K562 (cell line): ENCODE results near the gene ATP6V0A4. TPM values are rescaled to one million over a fixed set of nuclear protein-coding genes. Genes with fewer than 3 reads are reported as not detected.

Experiments
- ATAC-seq: fragments of 200-7000 bp; cut with Tn5 transposase; 3 replicates; pipeline ENCODE4 v1.9.1; 2020; ENCODE audit warnings: moderate library complexity
- BruUV-seq: library from RNA; stranded (reverse); fragments of 400-500 nt; replicated peaks from 2 replicates; lab custom pipeline; 2021; lab: Mats Ljungman, UMichigan
- CTCF ChIA-PET: fragments of 300-600 bp; formaldehyde crosslinking; extraction: SDS; loops from one replicate; lab custom pipeline; 2021; ENCODE audit warnings: low intra/inter-chr PET ratio; lab: Yijun Ruan, JAX
- POLR2A ChIA-PET: fragments of 300-600, 350-650 bp; sonication (Branson Sonifier 250); formaldehyde crosslinking; extraction: SDS; loops from one replicate; lab custom pipeline; 2021; ENCODE audit warnings: antibody characterized with exemption, inconsistent platforms; lab: Yijun Ruan, JAX
- DNase-seq, 4 experiments: peaks; one replicate each; pipeline versions ENCODE4 v3.0.0 to v3.0.0-alpha.2; 2011 to 2018; ENCODE audit warnings: low spot score in 3 of 4, mixed read lengths in 3 of 4; ENCODE audit errors: extremely low read depth in 1 of 4
- FAIRE-seq: peaks from 2 replicates; lab custom pipeline; 2011; peaks lifted over from hg19 to GRCh38; lab: Jason Lieb, UNC
- H2AFZ ChIP-seq: 2 replicates; pipeline ENCODE4 v1.6.0; 2011; ENCODE audit warnings: low read depth, low read length, control low read depth, inconsistent platforms
- H3K27ac ChIP-seq: fragments of 200-600 bp; 3 replicates; pipeline ENCODE4 v1.8.0; 2011; ENCODE audit warnings: low read depth, mild to moderate bottlenecking, control low read depth, inconsistent platforms, low read length, moderate library complexity, mixed read lengths; ENCODE audit errors: extremely low read depth
- H3K27me3 ChIP-seq, 2 experiments: fragments of 300-600 bp in 1 of 2; 2 replicates in 1 of 2; 3 replicates in 1 of 2; pipeline versions ENCODE4 v1.6.0 to v1.8.0; 2011; ENCODE audit warnings: inconsistent platforms in 2 of 2, low read length in 2 of 2, mild to moderate bottlenecking in 1 of 2, mixed read lengths in 1 of 2, moderate library complexity in 1 of 2; ENCODE audit not compliant: control insufficient read depth in 2 of 2, insufficient read depth in 2 of 2
- H3K36me3 ChIP-seq: fragments of 300-600 bp; 3 replicates; pipeline ENCODE4 v1.8.0; 2011; ENCODE audit warnings: mild to moderate bottlenecking, low read length, inconsistent platforms; ENCODE audit not compliant: control insufficient read depth, insufficient read depth
- H3K4me1 ChIP-seq, 2 experiments: fragments of 200-600 bp in 1 of 2; replicated peaks in 1 of 2; 2 replicates in 1 of 2; 3 replicates in 1 of 2; pipeline versions ENCODE4 v1.5.1 to v1.8.0; 2011; ENCODE audit warnings: inconsistent platforms in 2 of 2, low read length in 2 of 2, mild to moderate bottlenecking in 1 of 2, mixed read lengths in 1 of 2, moderate library complexity in 1 of 2; ENCODE audit not compliant: control insufficient read depth in 2 of 2, insufficient read depth in 2 of 2
- H3K4me2 ChIP-seq: 2 replicates; pipeline ENCODE4 v1.6.1; 2011; ENCODE audit warnings: low read length, control low read depth, inconsistent platforms, mixed read lengths; ENCODE audit not compliant: insufficient read depth
- H3K4me3 ChIP-seq: fragments of 200-600 bp; sonication (generic), shearing (Covaris generic); 2 replicates; pipeline ENCODE4 v1.5.1; 2016; ENCODE audit warnings: control low read depth, inconsistent platforms
- H3K79me2 ChIP-seq: fragments of 200-600 bp; 3 replicates; pipeline ENCODE4 v1.8.0; 2011; ENCODE audit warnings: low read length, inconsistent platforms; ENCODE audit not compliant: control insufficient read depth, insufficient read depth
- H3K9ac ChIP-seq, 2 experiments: 2 replicates each; pipeline versions ENCODE4 v1.6.0 to v1.6.1; 2011; ENCODE audit warnings: low read depth in 2 of 2, low read length in 2 of 2, control low read depth in 1 of 2, inconsistent platforms in 1 of 2, mild to moderate bottlenecking in 1 of 2, mixed read lengths in 1 of 2; ENCODE audit not compliant: insufficient read depth in 1 of 2
- H3K9me1 ChIP-seq: one replicate; pipeline ENCODE4 v1.6.0; 2011; ENCODE audit warnings: inconsistent platforms, mild to moderate bottlenecking, low read length, moderate library complexity; ENCODE audit not compliant: control insufficient read depth, insufficient read depth
- H3K9me3 ChIP-seq: replicated peaks from 2 replicates; pipeline ENCODE4 v1.5.1; 2011; ENCODE audit warnings: low read depth, low read length, inconsistent platforms; ENCODE audit not compliant: control insufficient read depth, insufficient read depth
- H4K20me1 ChIP-seq: replicated peaks from 2 replicates; pipeline ENCODE4 v1.6.1; 2011; ENCODE audit warnings: low read length, inconsistent platforms, mixed read lengths; ENCODE audit not compliant: control insufficient read depth, insufficient read depth
- BDP1 ChIP-seq: IDR thresholded peaks from 3 replicates; pipeline ENCODE4 v1.6.1; 2011; ENCODE audit not compliant: insufficient read length, insufficient read depth
- BRD9 ChIP-seq: fragments of 450-650 bp; IDR thresholded peaks from 2 replicates; pipeline ENCODE4 v1.6.1; 2018; ENCODE audit warnings: low read depth; ENCODE audit not compliant: partially characterized antibody
- CEBPB ChIP-seq: fragments of 450-650 bp; IDR thresholded peaks from 2 replicates; pipeline ENCODE4 v1.6.1; 2016; ENCODE audit warnings: missing genetic modification characterization, missing compliant biosample characterization
- GABPA ChIP-seq: fragments of 200-800 bp; sonication (Bioruptor generic); conservative IDR thresholded peaks from 2 replicates; pipeline ENCODE4 v1.6.1; 2016; ENCODE audit warnings: low read depth, missing genetic modification characterization, missing compliant biosample characterization
- MAFK ChIP-seq: IDR thresholded peaks from 2 replicates; pipeline ENCODE4 v1.6.1; 2011; ENCODE audit warnings: low read length, improper control_type of control experiment
- MTA2 ChIP-seq: fragments of 450-650 bp; IDR thresholded peaks from 2 replicates; pipeline ENCODE4 v1.6.1; 2016; ENCODE audit warnings: low read depth
- MYNN ChIP-seq, 2 experiments: sonication (generic); formaldehyde crosslinking in 1 of 2; IDR thresholded peaks; 2 replicates each; pipeline versions ENCODE4 v1.5.0 to v1.6.1; 2016 to 2020; ENCODE audit warnings: antibody characterized with exemption in 1 of 2, missing genetic modification reagents in 1 of 2
- NFIC ChIP-seq: fragments of 450-650 bp; IDR thresholded peaks from 2 replicates; pipeline ENCODE4 v1.6.1; 2017; ENCODE audit warnings: mild to moderate bottlenecking, inconsistent platforms
- NFXL1 ChIP-seq: fragments of 450-650 bp; formaldehyde crosslinking; IDR thresholded peaks from 2 replicates; pipeline ENCODE4 v1.4.0; 2021; ENCODE audit warnings: mild to moderate bottlenecking
- PURB ChIP-seq: sonication (generic); formaldehyde crosslinking; IDR thresholded peaks from 2 replicates; pipeline ENCODE4 v1.9.0; 2021; ENCODE audit warnings: low read depth, mild to moderate bottlenecking, missing genetic modification reagents
- SMAD4 ChIP-seq: fragments of 250-450 bp; sonication (Bioruptor Pico); conservative IDR thresholded peaks from 2 replicates; pipeline ENCODE4 v1.8.0; 2021; ENCODE audit warnings: inconsistent platforms, mild to moderate bottlenecking, moderate library complexity
- SMARCA4 ChIP-seq: fragments of 450-650 bp; IDR thresholded peaks from 2 replicates; pipeline ENCODE4 v1.6.1; 2016
- TAF15 ChIP-seq: fragments of 200-400 bp; formaldehyde crosslinking; IDR thresholded peaks from 2 replicates; pipeline ENCODE4 v1.6.1; 2017; ENCODE audit warnings: mild to moderate bottlenecking, low read depth, low read length, moderate library complexity
- ZFPM2 ChIP-seq: fragments of 250-450 bp; sonication (Bioruptor Pico); IDR thresholded peaks from 2 replicates; pipeline ENCODE4 v1.5.1; 2022; ENCODE audit warnings: mild to moderate bottlenecking
- ZNF134 ChIP-seq: fragments of 250-450 bp; sonication (Bioruptor Pico); conservative IDR thresholded peaks from 2 replicates; pipeline ENCODE4 v1.4.0; 2020
- ZNF583 ChIP-seq: fragments of 250-450 bp; sonication (Bioruptor Pico); IDR thresholded peaks from 2 replicates; pipeline ENCODE4 v1.4.0; 2020
- ZNF695 ChIP-seq: fragments of 450-650 bp; formaldehyde crosslinking; IDR thresholded peaks from 2 replicates; pipeline ENCODE4 v1.4.0; 2020; ENCODE audit warnings: mild to moderate bottlenecking, moderate library complexity
- WGBS: fragments of 100-300 bp; shearing (Covaris generic); methylation state at CpG from one replicate; pipeline ENCODE4 v1.1.6; 2016; ENCODE audit warnings: low coverage, mixed read lengths; ENCODE audit not compliant: insufficient coverage; ENCODE audit errors: missing lambda C conversion rate; 5-methylcytosine and 5-hydroxymethylcytosine counted together
- in situ Hi-C: fragments of 300-500 bp; cut with MboI; formaldehyde crosslinking; loops from 4 replicates; pipeline ENCODE4 v1.15.0; 2018; ENCODE audit warnings: inconsistent platforms, mixed read lengths
- intact Hi-C: fragments of 100-400 bp; cut with micrococcal nuclease; formaldehyde crosslinking; loops from 2 replicates; pipeline ENCODE4 v1.14.2; 2022
- polyA plus RNA-seq, 8 experiments: library from polyadenylated mRNA; depleted of rRNA in 4 of 8; stranded (reverse) in 5 of 8; unstranded in 3 of 8; fragments of >200 nt; fragmentation: Nextera tagmentation in 2 of 8; fragmentation: Illumina TruSeq in 1 of 8; extraction: Ambion mirVana in 2 of 8; extraction: Trizol in 1 of 8; gene quantifications; 2 replicates each; pipeline versions ENCODE4 v1.2.1 to v1.2.3, GENCODE V29; 2011 to 2014; ENCODE audit warnings: inconsistent platforms in 1 of 8, missing spikeins in 1 of 8
- total RNA-seq, 7 experiments: library from RNA; depleted of rRNA in 6 of 7; stranded (reverse); fragments of >200 nt in 6 of 7; fragmentation: Illumina TruSeq in 2 of 7; extraction: Trizol in 2 of 7; gene quantifications; 2 replicates each; pipeline versions ENCODE4 v1.2.1 to v1.2.3, GENCODE V29; 2011 to 2021; ENCODE audit warnings: low replicate concordance in 1 of 7
- TF ChIP-seq, protein P1 (sequence below), 2 experiments: fragments of 450-650 bp in 1 of 2; sonication (generic) in 1 of 2; formaldehyde crosslinking in 1 of 2; IDR thresholded peaks in 1 of 2; conservative IDR thresholded peaks in 1 of 2; 2 replicates each; pipeline versions ENCODE4 v1.6.1 to v1.8.1; 2016 to 2023; ENCODE audit warnings: mild to moderate bottlenecking in 2 of 2, moderate library complexity in 2 of 2, inconsistent platforms in 1 of 2, missing genetic modification reagents in 1 of 2
- TF ChIP-seq, protein P2 (sequence below): sonication (generic); IDR thresholded peaks from 2 replicates; pipeline ENCODE4 v1.6.1; 2016
- TF ChIP-seq, protein P3 (sequence below), 2 experiments: fragments of 250-450 bp in 1 of 2; fragments of 450-650 bp in 1 of 2; sonication (Bioruptor Pico) in 1 of 2; IDR thresholded peaks; 2 replicates each; pipeline versions ENCODE4 v1.6.1 to v1.8.0; 2016 to 2021; ENCODE audit warnings: mild to moderate bottlenecking in 2 of 2, moderate library complexity in 2 of 2, missing compliant biosample characterization in 1 of 2, missing genetic modification characterization in 1 of 2
- TF ChIP-seq, protein P4 (sequence below), 2 experiments: fragments of 450-650 bp; conservative IDR thresholded peaks; 2 replicates each; pipeline ENCODE4 v1.6.1; 2017; ENCODE audit warnings: mild to moderate bottlenecking in 2 of 2, moderate library complexity in 2 of 2

Gene ATP6V0A4
- total and polyA plus RNA-seq, 9 of the 15 experiments (the other 6 are each of a cell fraction or from before 2014, with no cell fraction given): 0.03 TPM; not detected in 8

DNA sequence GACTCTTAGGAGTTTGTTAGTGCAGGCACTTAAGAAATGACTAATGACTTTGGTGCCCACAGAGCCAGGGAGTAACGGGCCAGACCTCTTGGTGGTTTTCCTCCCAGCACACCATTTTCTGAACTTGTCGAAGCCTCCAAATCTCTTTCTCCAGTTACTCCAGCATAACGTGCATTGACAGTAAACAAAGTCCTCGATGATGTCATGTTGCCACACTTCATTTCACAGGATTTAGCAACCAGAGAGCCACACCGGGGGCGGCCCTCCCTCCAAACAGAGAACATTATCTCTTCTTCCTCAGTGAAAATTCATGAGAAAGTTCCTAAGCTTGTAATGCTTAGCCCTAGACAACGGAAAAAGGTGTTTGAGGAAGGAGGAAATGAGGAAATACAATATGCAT lies 92.8 kb downstream of the ATP6V0A4 start:
- H3K4me1 ChIP-seq: peaks cover 0 to 4% of the 10 kb centered on the region in 2 experiments; a peak in 1 of 5 replicates
- no peaks in the 10 kb centered on the region for H3K79me2 ChIP-seq
- ChIA-PET POLR2A (interaction anchor here (0.8 to 1.2 kb wide), 3 partner anchors 11 to 856 kb away, joined by 3 to 5 read pairs (median 3); no protein-coding TSS in a partner anchor), CTCF (no interaction called here)
- no peak overlapping the region for H3K4me3 ChIP-seq
- H3K9me3 ChIP-seq: no peaks in the 10 kb centered on the region
- 2% methylated on average over 7 of the region's 7 CpGs for WGBS
- in situ Hi-C loops: no loop called here
- H3K9me1 ChIP-seq: no peaks in the 10 kb centered on the region
- DNase-seq (no peak), FAIRE-seq (no peak), ATAC-seq (no peak; the same call in 2 of the 3 replicates)
- no peaks in the 10 kb centered on the region for H3K36me3 ChIP-seq
- H3K4me2 ChIP-seq: no peak overlapping the region
- no peak overlapping the region for H3K9ac ChIP-seq
- H3K27ac ChIP-seq: no peak overlapping the region
- peaks cover 22 to 63% of the 10 kb centered on the region in 2 experiments for H3K27me3 ChIP-seq
- intact Hi-C loops: no loop called here
- no peak overlapping the region for H2AFZ ChIP-seq
- no TSS peak for BruUV-seq
- H4K20me1 ChIP-seq: 0 out of 2 replicates have a peak, but pooled peaks cover 4% of the 10 kb centered on the region
- TF ChIP-seq GABPA (tag): no peak
- TF ChIP-seq NFIC: no peak
- no peak for TF ChIP-seq BDP1
- TF ChIP-seq ZFPM2 (CRISPR knock-in tag): no peak
- TF ChIP-seq ZNF695 (CRISPR knock-in tag): no peak
- TF ChIP-seq, protein P1, sequence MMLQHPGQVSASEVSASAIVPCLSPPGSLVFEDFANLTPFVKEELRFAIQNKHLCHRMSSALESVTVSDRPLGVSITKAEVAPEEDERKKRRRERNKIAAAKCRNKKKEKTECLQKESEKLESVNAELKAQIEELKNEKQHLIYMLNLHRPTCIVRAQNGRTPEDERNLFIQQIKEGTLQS (IDR thresholded peaks at IDR 0.05): peak; percentile 67
- TF ChIP-seq, protein P1 (CRISPR knock-in tag; conservative IDR thresholded peaks at IDR 0.05): no peak
- TF ChIP-seq, protein P2, sequence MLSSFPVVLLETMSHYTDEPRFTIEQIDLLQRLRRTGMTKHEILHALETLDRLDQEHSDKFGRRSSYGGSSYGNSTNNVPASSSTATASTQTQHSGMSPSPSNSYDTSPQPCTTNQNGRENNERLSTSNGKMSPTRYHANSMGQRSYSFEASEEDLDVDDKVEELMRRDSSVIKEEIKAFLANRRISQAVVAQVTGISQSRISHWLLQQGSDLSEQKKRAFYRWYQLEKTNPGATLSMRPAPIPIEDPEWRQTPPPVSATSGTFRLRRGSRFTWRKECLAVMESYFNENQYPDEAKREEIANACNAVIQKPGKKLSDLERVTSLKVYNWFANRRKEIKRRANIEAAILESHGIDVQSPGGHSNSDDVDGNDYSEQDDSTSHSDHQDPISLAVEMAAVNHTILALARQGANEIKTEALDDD: no peak
- TF ChIP-seq PURB (CRISPR knock-in tag): no peak
- TF ChIP-seq, protein P3, sequence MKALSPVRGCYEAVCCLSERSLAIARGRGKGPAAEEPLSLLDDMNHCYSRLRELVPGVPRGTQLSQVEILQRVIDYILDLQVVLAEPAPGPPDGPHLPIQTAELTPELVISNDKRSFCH (CRISPR knock-in tag; IDR thresholded peaks at IDR 0.05): no peak
- TF ChIP-seq, protein P3 (tag; IDR thresholded peaks at IDR 0.05): no peak
- no peak for TF ChIP-seq SMAD4 (CRISPR knock-in tag)
- TF ChIP-seq BRD9: no peak
- TF ChIP-seq MYNN (IDR thresholded peaks at IDR 0.05): no peak
- TF ChIP-seq MYNN (CRISPR knock-in tag; IDR thresholded peaks at IDR 0.05): no peak
- no peak for TF ChIP-seq MAFK
- no peak for TF ChIP-seq MTA2
- TF ChIP-seq SMARCA4: no peak
- no peak for TF ChIP-seq TAF15
- TF ChIP-seq ZNF583 (CRISPR knock-in tag): no peak
- TF ChIP-seq ZNF134 (CRISPR knock-in tag): no peak
- TF ChIP-seq CEBPB: 0 out of 2 replicates have a peak, but pooled peaks have one; percentile 30
- no peak for TF ChIP-seq NFXL1 (CRISPR knock-in tag)
- TF ChIP-seq, protein P4, sequence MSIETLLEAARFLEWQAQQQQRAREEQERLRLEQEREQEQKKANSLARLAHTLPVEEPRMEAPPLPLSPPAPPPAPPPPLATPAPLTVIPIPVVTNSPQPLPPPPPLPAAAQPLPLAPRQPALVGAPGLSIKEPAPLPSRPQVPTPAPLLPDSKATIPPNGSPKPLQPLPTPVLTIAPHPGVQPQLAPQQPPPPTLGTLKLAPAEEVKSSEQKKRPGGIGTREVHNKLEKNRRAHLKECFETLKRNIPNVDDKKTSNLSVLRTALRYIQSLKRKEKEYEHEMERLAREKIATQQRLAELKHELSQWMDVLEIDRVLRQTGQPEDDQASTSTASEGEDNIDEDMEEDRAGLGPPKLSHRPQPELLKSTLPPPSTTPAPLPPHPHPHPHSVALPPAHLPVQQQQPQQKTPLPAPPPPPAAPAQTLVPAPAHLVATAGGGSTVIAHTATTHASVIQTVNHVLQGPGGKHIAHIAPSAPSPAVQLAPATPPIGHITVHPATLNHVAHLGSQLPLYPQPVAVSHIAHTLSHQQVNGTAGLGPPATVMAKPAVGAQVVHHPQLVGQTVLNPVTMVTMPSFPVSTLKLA (conservative IDR thresholded peaks at IDR 0.05): no peak
